GM12878 (cell line): ENCODE data around the gene SQSTM1. TPM values are rescaled to one million over a fixed set of nuclear protein-coding genes. Genes with fewer than 3 reads are reported as not detected.

Source experiments
- CBX3 ChIP-seq: fragments of 200-600 bp; sonication (generic); IDR thresholded peaks from 2 replicates; pipeline ENCODE4 v1.6.1; 2016; ENCODE audit warnings: low read depth, borderline replicate concordance
- CREM ChIP-seq: IDR thresholded peaks from 2 replicates; pipeline ENCODE4 v1.6.1; 2014; ENCODE audit warnings: antibody characterized with exemption, low read depth
- FOXM1 ChIP-seq: IDR thresholded peaks from 2 replicates; pipeline ENCODE4 v1.6.1; 2012; ENCODE audit warnings: low read depth, mild to moderate bottlenecking, inconsistent platforms, low read length, moderate library complexity
- GATAD2B ChIP-seq: fragments of 450-650 bp; conservative IDR thresholded peaks from 2 replicates; pipeline ENCODE4 v1.6.1; 2017; ENCODE audit warnings: low read depth, mild to moderate bottlenecking, moderate library complexity
- HCFC1 ChIP-seq: fragments of 150-350 bp; IDR thresholded peaks from 2 replicates; pipeline ENCODE4 v1.6.1; 2014; ENCODE audit warnings: low read length
- IKZF1 ChIP-seq: fragments of 450-650 bp; conservative IDR thresholded peaks from 2 replicates; pipeline ENCODE4 v1.6.1; 2017; ENCODE audit warnings: antibody characterized with exemption, mild to moderate bottlenecking
- IRF4 ChIP-seq: IDR thresholded peaks from 2 replicates; pipeline ENCODE4 v1.6.1; 2011; ENCODE audit warnings: low read depth, low read length
- MTA2 ChIP-seq: fragments of 450-650 bp; IDR thresholded peaks from 2 replicates; pipeline ENCODE4 v1.6.1; 2016; ENCODE audit warnings: low read depth, mild to moderate bottlenecking, moderate library complexity
- NFXL1 ChIP-seq: fragments of 450-650 bp; IDR thresholded peaks from 2 replicates; pipeline ENCODE4 v1.6.1; 2017; ENCODE audit warnings: antibody characterized with exemption, mild to moderate bottlenecking, borderline replicate concordance
- NR2C2 ChIP-seq: IDR thresholded peaks from 2 replicates; pipeline ENCODE4 v1.6.1; 2011; ENCODE audit warnings: borderline replicate concordance, low read depth; ENCODE audit not compliant: control insufficient read depth, insufficient read length
- PAX5 ChIP-seq: IDR thresholded peaks from 2 replicates; pipeline ENCODE4 v1.6.1; 2011; ENCODE audit warnings: low read depth, low read length, borderline replicate concordance
- POLR2A ChIP-seq: IDR thresholded peaks from 2 replicates; pipeline ENCODE4 v1.6.1; 2011; ENCODE audit warnings: low read depth, mild to moderate bottlenecking, low read length
- POLR2AphosphoS2 ChIP-seq: IDR thresholded peaks from 2 replicates; pipeline ENCODE4 v1.6.1; 2011; ENCODE audit warnings: low read depth, mild to moderate bottlenecking, low read length, improper control_type of control experiment, moderate library complexity
- RCOR1 ChIP-seq: conservative IDR thresholded peaks from 2 replicates; pipeline ENCODE4 v1.6.1; 2012; ENCODE audit warnings: low read depth, low read length, improper control_type of control experiment
- RFX5 ChIP-seq: IDR thresholded peaks from 2 replicates; pipeline ENCODE4 v1.6.1; 2011; ENCODE audit warnings: low read depth, low read length, improper control_type of control experiment
- TBL1XR1 ChIP-seq: IDR thresholded peaks from 2 replicates; pipeline ENCODE4 v1.6.1; 2012; ENCODE audit warnings: low read depth, low read length, improper control_type of control experiment
- TCF3 ChIP-seq: IDR thresholded peaks from 2 replicates; pipeline ENCODE4 v1.6.1; 2012; ENCODE audit warnings: low read depth, mild to moderate bottlenecking, low read length, borderline replicate concordance; ENCODE audit not compliant: insufficient read depth
- TCF7 ChIP-seq: IDR thresholded peaks from 2 replicates; pipeline ENCODE4 v1.6.1; 2014; ENCODE audit warnings: antibody characterized with exemption, borderline replicate concordance
- YY1 ChIP-seq: IDR thresholded peaks from 2 replicates; pipeline ENCODE4 v1.6.1; 2011; ENCODE audit warnings: low read depth, mild to moderate bottlenecking, low read length
- ZNF274 ChIP-seq: IDR thresholded peaks from one replicate; pipeline ENCODE4 v1.8.0; 2011; ENCODE audit not compliant: insufficient read length, insufficient read depth
- polyA plus RNA-seq, 11 experiments: library from polyadenylated mRNA; depleted of rRNA in 4 of 11; unstranded in 6 of 11; stranded (reverse) in 5 of 11; fragments of >200 nt; fragmentation: Nextera tagmentation in 4 of 11; fragmentation: Illumina TruSeq in 1 of 11; extraction: Ambion mirVana in 4 of 11; extraction: Trizol in 1 of 11; gene quantifications; 1 replicate in 1 of 11; 2 replicates in 10 of 11; pipeline versions ENCODE4 v1.2.1 to v1.2.3, GENCODE V29; 2011 to 2016; ENCODE audit warnings: inconsistent platforms in 2 of 11, missing spikeins in 2 of 11, low read depth in 1 of 11
- total RNA-seq, 4 experiments: library from RNA; depleted of rRNA in 3 of 4; stranded (reverse); fragments of >200 nt in 3 of 4; fragmentation: Illumina TruSeq in 1 of 4; extraction: Trizol in 1 of 4; gene quantifications; 2 replicates each; pipeline versions ENCODE4 v1.2.1 to v1.2.3, GENCODE V29; 2013 to 2021
- TF ChIP-seq, protein P1 (sequence below): IDR thresholded peaks from 2 replicates; pipeline ENCODE4 v1.6.1; 2011; ENCODE audit warnings: borderline replicate concordance, low read depth, mild to moderate bottlenecking, moderate library complexity, low read length; ENCODE audit not compliant: insufficient read depth, poor library complexity, severe bottlenecking
- TF ChIP-seq, protein P2 (sequence below): fragments of 450-650 bp; formaldehyde crosslinking; IDR thresholded peaks from 2 replicates; pipeline ENCODE4 v1.4.0; 2020; ENCODE audit warnings: mild to moderate bottlenecking, moderate library complexity
- TF ChIP-seq, protein P3 (sequence below): IDR thresholded peaks from 2 replicates; pipeline ENCODE4 v1.6.1; 2011; ENCODE audit warnings: borderline replicate concordance, low read depth, mild to moderate bottlenecking, moderate library complexity, mixed read lengths, low read length; ENCODE audit not compliant: insufficient read depth; ENCODE audit errors: extremely low read length

SQSTM1 gene
- total and polyA plus RNA-seq, 10 of the 15 experiments (the other 5 are each of a cell fraction or from before 2014, with no cell fraction given): 6.3 to 138 (median 62.1) TPM

GRCh38 chr5:179793468-179794139 lies 27.1 kb upstream of the SQSTM1 start, which contains the start of gene LTC4S (continued):
- TF ChIP-seq, protein P1, sequence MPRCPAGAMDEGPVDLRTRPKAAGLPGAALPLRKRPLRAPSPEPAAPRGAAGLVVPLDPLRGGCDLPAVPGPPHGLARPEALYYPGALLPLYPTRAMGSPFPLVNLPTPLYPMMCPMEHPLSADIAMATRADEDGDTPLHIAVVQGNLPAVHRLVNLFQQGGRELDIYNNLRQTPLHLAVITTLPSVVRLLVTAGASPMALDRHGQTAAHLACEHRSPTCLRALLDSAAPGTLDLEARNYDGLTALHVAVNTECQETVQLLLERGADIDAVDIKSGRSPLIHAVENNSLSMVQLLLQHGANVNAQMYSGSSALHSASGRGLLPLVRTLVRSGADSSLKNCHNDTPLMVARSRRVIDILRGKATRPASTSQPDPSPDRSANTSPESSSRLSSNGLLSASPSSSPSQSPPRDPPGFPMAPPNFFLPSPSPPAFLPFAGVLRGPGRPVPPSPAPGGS: no peak
- no peak for TF ChIP-seq GATAD2B
- 0 out of 2 replicates have a peak, but pooled peaks have one; percentile 18 for TF ChIP-seq TCF3
- no peak for TF ChIP-seq YY1
- TF ChIP-seq FOXM1: no peak
- TF ChIP-seq TCF7: no peak
- no peak for TF ChIP-seq RCOR1
- no peak for TF ChIP-seq IRF4
- peak; percentile 20; the same call in 1 of the 2 replicates for TF ChIP-seq IKZF1
- TF ChIP-seq CREM: no peak
- no peak for TF ChIP-seq TBL1XR1
- TF ChIP-seq ZNF274: no peak
- no peak for TF ChIP-seq MTA2
- TF ChIP-seq RFX5: no peak
- TF ChIP-seq, protein P2, sequence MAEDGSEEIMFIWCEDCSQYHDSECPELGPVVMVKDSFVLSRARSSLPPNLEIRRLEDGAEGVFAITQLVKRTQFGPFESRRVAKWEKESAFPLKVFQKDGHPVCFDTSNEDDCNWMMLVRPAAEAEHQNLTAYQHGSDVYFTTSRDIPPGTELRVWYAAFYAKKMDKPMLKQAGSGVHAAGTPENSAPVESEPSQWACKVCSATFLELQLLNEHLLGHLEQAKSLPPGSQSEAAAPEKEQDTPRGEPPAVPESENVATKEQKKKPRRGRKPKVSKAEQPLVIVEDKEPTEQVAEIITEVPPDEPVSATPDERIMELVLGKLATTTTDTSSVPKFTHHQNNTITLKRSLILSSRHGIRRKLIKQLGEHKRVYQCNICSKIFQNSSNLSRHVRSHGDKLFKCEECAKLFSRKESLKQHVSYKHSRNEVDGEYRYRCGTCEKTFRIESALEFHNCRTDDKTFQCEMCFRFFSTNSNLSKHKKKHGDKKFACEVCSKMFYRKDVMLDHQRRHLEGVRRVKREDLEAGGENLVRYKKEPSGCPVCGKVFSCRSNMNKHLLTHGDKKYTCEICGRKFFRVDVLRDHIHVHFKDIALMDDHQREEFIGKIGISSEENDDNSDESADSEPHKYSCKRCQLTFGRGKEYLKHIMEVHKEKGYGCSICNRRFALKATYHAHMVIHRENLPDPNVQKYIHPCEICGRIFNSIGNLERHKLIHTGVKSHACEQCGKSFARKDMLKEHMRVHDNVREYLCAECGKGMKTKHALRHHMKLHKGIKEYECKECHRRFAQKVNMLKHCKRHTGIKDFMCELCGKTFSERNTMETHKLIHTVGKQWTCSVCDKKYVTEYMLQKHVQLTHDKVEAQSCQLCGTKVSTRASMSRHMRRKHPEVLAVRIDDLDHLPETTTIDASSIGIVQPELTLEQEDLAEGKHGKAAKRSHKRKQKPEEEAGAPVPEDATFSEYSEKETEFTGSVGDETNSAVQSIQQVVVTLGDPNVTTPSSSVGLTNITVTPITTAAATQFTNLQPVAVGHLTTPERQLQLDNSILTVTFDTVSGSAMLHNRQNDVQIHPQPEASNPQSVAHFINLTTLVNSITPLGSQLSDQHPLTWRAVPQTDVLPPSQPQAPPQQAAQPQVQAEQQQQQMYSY (CRISPR knock-in tag): no peak
- TF ChIP-seq, protein P3, sequence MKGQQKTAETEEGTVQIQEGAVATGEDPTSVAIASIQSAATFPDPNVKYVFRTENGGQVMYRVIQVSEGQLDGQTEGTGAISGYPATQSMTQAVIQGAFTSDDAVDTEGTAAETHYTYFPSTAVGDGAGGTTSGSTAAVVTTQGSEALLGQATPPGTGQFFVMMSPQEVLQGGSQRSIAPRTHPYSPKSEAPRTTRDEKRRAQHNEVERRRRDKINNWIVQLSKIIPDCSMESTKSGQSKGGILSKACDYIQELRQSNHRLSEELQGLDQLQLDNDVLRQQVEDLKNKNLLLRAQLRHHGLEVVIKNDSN: no peak
- TF ChIP-seq POLR2AphosphoS2: no peak
- no peak for TF ChIP-seq NR2C2
- TF ChIP-seq CBX3: no peak
- peak; percentile 58; the same call in 1 of the 2 replicates for TF ChIP-seq POLR2A
- TF ChIP-seq NFXL1: no peak
- TF ChIP-seq PAX5: peak; percentile 31; the same call in 1 of the 2 replicates
- TF ChIP-seq HCFC1: no peak
- TF ChIP-seq, all 136 proteins: peak for 5
